ENCODE data around the gene OTX1.

OTX1 gene

DNA sequence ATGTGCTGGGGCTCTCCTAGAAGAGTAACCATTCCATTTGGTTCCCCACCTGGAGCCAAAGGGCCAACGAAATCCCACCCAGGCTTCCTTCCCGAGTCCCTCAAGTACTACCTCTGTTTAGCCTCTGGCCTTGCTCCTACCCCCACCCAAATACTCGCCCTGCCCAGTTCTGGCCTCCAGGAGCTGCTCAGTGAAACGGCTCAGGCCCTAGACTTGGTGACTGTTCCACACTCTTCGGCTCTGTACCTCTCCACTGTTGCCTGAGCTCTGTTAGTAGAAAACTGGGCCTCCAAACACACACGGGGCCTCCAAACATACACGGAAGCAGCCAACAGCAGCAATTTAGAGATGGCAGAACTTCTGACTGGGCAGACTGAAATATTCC lies 4.2 kb downstream of the OTX1 start:
- Histone ChIP-seq H3K4me3 (ENCODE audit: low read depth, low read length) (no peak overlapping the region), H3K36me3 (replicated peaks) (no peaks in the 10 kb centered on the region), H3K27me3 (replicated peaks) (peaks cover 84% of the 10 kb centered on the region), H3K27ac (no peak overlapping the region)
- DNase-seq: no peak
- TF ChIP-seq, protein P1, sequence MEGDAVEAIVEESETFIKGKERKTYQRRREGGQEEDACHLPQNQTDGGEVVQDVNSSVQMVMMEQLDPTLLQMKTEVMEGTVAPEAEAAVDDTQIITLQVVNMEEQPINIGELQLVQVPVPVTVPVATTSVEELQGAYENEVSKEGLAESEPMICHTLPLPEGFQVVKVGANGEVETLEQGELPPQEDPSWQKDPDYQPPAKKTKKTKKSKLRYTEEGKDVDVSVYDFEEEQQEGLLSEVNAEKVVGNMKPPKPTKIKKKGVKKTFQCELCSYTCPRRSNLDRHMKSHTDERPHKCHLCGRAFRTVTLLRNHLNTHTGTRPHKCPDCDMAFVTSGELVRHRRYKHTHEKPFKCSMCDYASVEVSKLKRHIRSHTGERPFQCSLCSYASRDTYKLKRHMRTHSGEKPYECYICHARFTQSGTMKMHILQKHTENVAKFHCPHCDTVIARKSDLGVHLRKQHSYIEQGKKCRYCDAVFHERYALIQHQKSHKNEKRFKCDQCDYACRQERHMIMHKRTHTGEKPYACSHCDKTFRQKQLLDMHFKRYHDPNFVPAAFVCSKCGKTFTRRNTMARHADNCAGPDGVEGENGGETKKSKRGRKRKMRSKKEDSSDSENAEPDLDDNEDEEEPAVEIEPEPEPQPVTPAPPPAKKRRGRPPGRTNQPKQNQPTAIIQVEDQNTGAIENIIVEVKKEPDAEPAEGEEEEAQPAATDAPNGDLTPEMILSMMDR (IDR thresholded peaks at IDR 0.05; ENCODE audit: low read depth, low read length, missing control alignments): no peak
- in situ Hi-C loops (cut with HindIII; ENCODE audit: low pct_ligation_motif_present, low sequenced_read_pairs): no loop called here

DNA sequence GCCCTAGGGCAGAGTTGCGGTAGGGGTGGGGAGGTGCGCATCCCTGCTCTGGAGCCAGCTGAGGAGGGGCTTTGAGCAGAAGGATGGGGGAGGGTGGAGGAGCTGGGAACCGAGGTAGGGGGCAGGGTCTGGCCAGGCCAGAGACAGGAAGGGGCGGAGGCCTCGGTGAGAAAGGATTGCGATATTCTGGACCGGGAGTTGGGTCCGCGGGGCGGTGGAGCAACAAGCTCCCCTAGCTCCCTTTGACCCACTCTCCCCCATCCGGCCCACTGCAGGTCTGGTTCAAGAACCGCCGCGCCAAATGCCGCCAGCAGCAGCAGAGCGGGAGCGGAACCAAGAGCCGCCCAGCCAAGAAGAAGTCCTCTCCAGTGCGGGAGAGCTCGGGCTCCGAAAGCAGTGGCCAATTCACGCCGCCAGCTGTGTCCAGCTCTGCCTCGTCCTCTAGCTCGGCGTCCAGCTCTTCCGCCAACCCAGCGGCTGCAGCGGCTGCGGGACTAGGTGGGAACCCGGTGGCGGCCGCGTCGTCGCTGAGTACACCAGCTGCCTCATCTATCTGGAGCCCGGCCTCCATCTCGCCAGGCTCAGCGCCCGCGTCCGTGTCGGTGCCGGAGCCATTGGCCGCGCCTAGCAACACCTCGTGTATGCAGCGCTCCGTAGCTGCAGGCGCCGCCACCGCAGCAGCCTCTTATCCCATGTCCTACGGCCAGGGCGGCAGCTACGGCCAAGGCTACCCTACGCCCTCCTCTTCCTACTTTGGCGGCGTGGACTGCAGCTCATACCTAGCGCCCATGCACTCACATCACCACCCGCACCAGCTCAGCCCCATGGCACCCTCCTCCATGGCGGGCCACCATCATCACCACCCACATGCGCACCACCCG lies 4.8 kb downstream of the OTX1 start:
- peaks cover 85% of the 10 kb centered on the region for H3K27me3 ChIP-seq (replicated peaks)
- H3K36me3 ChIP-seq (replicated peaks): no peaks in the 10 kb centered on the region
- in situ Hi-C loops (cut with HindIII; ENCODE audit: low pct_ligation_motif_present, low sequenced_read_pairs): no loop called here
- no peak overlapping the region for H3K4me3 ChIP-seq (ENCODE audit: low read depth, low read length)
- TF ChIP-seq, protein P1 (IDR thresholded peaks at IDR 0.05; ENCODE audit: low read depth, low read length, missing control alignments): no peak
- no peak overlapping the region for H3K27ac ChIP-seq
- no peak for DNase-seq

DNA sequence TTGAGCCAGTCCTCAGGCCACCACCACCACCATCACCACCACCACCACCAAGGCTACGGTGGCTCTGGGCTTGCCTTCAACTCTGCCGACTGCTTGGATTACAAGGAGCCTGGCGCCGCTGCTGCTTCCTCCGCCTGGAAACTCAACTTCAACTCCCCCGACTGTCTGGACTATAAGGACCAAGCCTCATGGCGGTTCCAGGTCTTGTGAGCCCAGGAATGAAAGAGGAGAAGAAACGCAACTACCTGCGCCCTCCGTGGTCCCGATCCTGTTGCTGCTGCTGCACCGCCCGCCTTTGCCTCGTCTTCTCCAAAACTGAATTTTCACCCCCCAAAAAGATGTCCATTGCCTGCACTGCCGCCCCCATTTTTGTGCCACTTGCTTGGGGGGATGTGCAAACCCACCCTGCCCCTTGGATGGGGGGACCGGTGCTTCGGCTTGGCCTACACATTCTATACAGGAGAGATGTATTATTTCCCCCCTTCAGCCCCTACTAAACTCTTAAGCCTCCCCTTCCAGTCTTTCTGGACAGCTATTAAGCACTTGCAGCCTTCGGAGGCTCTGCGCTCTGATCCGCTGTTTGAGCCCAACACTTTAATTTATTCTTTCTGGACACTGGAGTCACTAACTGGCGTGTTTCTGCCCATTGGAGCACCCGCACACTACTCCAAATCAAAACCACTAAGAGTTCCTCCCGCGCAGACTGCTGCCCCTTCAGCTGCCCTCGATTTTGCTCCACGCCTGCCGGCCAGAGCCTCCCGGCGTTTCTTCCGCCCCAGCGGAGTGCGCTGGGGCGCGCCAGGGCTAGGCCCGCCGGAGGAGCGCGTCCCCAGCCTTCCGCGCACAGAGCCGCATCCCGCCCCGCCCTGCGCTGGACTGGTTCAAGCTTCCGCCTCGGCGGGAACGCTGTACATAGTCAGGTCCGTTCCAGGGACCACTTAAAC lies 5.7 kb downstream of the OTX1 start:
- Histone ChIP-seq H3K27me3 (replicated peaks) (peaks cover 86% of the 10 kb centered on the region), H3K36me3 (replicated peaks) (no peaks in the 10 kb centered on the region), H3K4me3 (ENCODE audit: low read depth, low read length) (no peak overlapping the region), H3K27ac (no peak overlapping the region)
- no peak for DNase-seq
- in situ Hi-C loops (cut with HindIII; ENCODE audit: low pct_ligation_motif_present, low sequenced_read_pairs): no loop called here
- TF ChIP-seq, protein P1 (IDR thresholded peaks at IDR 0.05; ENCODE audit: low read depth, low read length, missing control alignments): no peak

DNA sequence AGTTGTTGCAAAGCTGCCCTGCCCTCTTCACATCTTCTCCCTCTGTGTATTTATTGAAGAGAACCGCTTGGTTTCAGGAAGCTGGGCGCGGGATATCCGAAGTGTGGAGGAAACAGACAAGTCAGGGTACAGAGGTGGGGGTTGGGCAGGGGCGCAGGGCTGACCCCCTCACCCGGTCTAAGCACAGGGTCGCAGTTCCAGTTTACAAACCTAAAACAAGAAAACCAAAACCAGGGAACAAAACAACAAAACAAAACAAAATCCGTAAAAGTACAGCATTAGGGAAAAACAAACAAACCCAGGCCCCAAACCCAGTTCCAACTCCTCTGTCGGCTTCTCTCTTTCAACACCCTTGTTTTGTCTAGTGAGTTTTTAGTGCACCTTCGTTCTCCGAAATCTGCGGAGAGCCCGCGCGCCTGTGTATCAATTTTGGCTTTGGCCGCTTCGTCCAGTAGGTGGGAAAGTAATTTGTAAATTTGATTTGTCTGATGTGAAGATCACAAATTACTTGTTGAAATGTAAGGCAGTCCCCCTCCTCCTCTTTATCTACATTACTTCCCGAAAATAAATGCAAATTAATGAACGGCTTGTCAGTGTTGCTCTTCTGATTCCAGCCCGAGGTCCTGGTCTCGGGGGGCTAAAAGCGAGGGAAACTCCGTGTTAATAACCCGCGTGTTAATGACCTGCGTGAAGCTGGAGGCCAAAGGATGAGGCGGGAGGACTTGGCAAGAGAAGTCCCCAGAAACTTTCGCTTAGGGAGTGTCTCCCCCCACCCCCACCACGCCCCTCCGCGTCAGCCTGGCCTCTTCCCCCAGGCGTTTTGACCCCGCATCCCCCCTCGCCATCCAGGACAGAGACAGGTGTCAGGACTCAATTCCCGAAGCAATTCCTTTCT lies 6.9 kb downstream of the OTX1 start:
- Histone ChIP-seq H3K27me3 (replicated peaks) (peaks cover 94% of the 10 kb centered on the region), H3K36me3 (replicated peaks) (no peaks in the 10 kb centered on the region), H3K4me3 (ENCODE audit: low read depth, low read length) (no peak overlapping the region), H3K27ac (no peak overlapping the region)
- in situ Hi-C loops (cut with HindIII; ENCODE audit: low pct_ligation_motif_present, low sequenced_read_pairs): no loop called here
- TF ChIP-seq, protein P1 (IDR thresholded peaks at IDR 0.05; ENCODE audit: low read depth, low read length, missing control alignments): no peak
- DNase-seq: no peak

DNA sequence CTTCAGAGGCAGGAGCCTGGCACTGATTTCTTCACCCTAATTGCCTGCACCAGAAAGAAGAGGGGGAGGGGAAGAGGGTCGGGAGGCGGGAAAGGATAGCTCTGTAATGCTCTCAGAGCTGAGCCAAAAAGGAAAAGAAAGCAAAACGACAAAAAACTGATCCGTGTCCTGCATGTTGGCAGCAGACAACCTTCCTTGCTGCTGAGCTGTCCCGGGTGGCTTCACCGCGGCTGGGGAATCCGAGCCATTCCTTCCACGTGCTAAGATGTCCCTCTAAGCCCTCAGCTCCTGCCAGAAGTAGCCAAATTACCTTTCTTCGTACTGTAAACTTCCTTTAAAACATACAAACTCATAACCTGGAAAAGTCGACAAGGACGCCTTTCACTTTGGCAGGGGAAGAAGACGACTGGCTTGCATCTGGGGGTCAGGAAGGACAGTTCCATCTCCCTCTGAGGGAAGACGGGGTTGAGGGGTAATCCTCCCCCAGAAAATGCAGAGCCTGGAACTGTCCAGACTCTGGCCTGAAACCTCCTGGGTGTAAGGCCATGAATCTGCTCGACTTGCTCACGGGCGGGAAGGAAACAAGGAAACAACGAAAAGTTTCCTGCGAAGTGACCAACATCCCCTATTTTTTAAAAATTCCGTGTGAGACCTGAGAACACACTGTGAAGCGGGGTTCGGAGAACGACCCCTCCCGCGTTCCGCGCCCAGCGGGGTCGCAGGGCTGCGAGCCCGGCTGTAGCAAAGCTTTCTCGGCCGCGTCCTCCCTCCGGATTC lies 7.7 kb downstream of the OTX1 start:
- no peak for DNase-seq
- peaks cover 94% of the 10 kb centered on the region for H3K27me3 ChIP-seq (replicated peaks)
- no peaks in the 10 kb centered on the region for H3K36me3 ChIP-seq (replicated peaks)
- in situ Hi-C loops (cut with HindIII; ENCODE audit: low pct_ligation_motif_present, low sequenced_read_pairs): no loop called here
- TF ChIP-seq, protein P1 (IDR thresholded peaks at IDR 0.05; ENCODE audit: low read depth, low read length, missing control alignments): no peak
- no peak overlapping the region for H3K27ac ChIP-seq
- H3K4me3 ChIP-seq (ENCODE audit: low read depth, low read length): no peak overlapping the region
